Endometrium (tissue), 2 donors: ENCODE measurements around the gene CKB.

Experiments
- FAIRE-seq: peaks from 2 replicates; lab custom pipeline; 2012; peaks lifted over from hg19 to GRCh38; lab: Jason Lieb, UNC
- donor health status: control.
- donor health status: control.

The CKB gene

DNA sequence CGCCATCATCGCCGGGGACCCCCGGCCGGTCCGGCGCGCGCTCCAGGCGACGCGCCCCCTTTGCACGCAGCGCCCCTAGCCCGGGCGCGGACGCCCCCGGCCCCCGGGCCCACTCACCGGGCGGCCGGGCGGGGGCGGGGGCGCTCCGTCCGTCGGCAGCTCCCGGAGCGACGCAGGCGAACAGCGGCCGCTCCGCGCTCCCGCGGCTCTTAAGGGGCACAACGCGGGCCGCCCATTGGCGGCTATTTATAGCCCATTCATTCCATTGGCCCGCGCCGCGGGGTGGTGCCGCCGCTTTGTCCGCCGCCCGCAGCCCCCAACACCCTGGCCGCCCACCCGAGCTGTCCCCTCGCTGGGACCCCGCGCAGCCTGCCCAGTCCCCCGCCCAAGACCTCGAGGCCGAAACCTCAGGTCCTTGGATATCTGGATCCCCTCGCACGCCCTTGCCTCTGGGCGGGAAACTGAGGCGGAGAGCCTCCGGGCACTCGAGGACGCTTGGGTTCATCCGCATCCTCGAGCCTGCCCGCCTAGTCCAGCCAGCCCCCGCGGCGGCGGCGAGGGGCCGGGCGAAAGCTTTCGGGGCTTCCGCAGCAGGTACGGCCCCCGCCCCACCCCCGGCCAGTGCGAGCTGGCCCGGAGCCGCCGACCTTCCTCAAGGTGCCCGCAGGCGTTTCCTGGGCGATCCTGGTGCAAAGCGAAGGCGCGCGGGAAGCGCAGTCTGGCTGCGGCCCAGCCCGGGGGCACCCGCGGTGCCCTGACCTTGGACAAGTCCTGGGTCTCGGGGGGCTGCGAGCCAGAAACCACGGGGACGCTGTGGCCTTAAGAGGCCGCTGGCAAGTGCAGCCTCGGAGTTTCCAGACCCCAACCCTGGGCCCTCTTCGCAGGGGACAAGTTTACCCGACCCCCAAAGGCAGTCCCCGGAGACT is at the start of gene CKB:
Gene CKB, minus strand, starts transcription at position 182 of the 926 bp plus-strand sequence. CDS start 337 bp downstream, outside the sequence.
- no peak for FAIRE-seq

DNA sequence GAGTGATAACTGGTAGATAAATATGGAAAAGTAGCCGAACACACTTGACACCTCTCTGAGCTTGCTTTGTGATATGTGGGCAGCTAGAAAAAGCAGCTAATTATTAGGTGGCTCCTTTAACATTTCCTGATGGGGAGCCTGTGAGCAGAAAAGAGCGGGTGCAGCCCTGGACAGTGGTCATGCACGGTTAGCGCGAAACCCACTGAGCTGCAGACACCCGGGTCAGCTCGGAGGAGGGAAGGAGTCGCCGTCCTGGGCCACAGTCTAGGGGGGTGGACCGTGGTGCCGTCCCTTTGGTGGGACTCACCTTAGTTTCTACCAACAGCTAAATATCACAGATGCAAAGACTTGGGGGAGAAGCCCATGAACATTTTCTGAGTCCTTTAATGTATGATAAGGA is 46.8 kb upstream of the CKB start:
- FAIRE-seq = no peak

DNA sequence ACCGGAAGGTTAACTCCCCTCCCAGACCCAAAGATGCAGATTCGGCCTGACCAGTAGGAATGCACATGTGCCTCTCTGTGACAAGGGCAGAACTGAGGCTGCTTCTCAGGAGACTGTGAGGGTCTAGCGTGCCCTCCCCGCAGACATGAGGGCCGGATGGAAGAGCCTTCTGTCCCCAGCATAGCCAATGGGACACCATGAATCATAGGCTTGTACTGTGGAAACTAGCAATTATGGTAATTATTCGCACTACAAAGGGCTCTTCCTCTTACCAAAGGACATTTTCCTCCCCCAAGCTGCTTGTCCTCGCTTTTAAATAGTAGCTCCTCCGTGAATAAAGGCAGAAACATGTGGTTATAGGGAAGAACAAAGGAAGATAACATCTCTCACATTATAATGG is 46.3 kb upstream of the CKB start:
- FAIRE-seq = no peak

DNA sequence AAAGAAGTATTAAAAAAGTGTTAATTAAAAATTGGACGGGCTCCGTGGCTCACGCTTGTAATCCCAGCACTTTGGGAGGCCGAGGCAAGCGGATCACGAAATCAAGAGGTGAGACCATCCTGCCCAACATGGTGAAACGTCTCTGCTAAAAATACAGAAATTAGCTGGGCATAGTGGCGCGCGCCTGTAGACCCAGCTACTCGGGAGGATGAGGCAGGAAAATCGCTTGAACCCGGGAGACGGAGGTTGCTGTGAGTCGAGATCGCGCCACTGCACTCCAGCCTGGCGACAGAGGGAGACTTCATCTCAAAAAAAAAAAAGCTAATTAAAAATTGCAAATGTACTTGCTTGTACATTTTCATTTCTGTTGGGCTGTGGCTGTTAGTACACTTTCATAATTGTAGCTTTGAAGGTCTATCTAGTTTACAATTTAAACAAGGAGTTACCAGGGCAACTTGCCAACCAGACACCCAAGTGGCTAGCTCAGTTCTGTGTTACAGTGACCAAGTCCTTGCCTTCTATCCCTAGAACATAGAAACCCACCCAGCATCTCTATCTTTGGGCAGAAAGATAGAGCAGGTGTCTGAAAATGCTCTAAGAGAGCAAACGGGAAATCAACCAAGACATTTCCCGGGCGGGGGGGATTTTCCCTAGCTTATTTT is 41.3 kb upstream of the CKB start:
- no peak for FAIRE-seq

DNA sequence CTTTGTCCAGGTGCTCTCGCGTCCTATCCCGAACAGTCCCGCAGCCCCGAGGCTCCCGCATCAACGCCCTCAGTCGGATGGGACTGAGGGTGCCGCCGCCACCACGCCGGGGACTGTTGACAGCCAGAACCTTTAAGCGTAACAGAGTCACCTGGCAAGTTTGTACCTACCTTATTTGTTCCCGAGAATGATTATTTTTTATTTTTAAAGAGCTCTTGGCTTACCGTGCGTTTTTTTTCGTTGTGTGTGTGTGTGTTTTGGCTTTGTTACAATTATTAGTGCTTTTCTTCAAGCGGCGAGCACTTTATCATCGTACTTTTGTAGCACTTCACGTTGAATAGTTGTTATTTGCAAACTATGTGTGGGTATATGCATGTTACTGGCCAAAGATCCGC is 40.6 kb upstream of the CKB start:
- FAIRE-seq = no peak

DNA sequence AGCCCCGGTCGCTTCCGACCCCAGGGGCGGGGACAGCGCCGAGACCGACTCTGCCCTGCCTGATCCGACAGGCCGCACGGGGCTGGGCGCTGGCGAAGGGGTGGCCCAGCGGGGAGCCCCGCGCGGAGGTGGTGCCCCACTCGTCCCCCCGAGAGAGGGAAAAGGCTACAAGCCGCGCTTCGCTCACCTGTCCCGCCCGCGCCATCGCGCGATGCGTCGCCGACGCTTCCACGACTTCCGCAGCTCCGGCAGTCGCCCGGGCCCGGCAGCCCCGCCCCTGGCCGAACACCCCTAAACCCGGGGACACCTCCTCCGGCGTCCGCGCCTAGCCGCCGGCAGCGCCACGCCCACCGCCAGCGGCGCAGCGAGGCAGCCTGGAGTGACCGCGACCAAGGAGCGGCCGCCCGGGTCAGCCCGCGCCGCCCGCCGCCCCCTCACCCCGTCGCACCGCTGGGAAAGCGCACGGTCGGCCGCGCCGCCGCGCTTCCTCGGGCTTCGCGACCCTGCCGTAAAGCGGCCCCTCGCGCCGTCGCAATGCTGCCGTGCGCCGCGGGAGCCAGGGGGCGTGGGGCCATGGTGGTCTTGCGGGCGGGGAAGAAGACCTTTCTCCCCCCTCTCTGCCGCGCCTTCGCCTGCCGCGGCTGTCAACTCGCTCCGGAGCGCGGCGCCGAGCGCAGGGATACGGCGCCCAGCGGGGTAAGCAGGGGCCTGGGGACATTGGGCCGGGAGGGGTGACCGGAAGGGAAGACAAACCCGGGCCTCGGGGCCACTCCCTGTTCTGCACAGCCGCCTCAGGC is 40.0 kb upstream of the CKB start, which contains the start of the genes BAG5 and COA8:
Gene BAG5, minus strand, starts transcription at position 229 of the 797 bp plus-strand sequence. CDS start 1,493 bp downstream, outside the sequence.
Gene COA8, plus strand, starts transcription at position 532 of the 797 bp plus-strand sequence. Its CDS starts 42 bp downstream, at position 574.
- FAIRE-seq = no peak

DNA sequence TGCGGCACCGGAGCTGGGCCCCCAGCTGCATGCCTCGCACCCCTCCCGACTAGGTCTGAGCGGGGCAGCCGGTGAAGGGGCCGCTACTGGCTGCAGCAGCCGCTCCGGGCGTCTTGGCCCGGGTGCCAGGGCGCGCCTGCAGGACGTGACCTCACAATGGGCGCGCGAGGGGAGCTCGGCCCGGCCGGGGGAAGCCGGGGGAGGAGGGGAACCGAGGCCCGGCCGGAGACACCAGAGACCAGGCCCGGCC is 39.5 kb upstream of the CKB start:
- no peak for FAIRE-seq

DNA sequence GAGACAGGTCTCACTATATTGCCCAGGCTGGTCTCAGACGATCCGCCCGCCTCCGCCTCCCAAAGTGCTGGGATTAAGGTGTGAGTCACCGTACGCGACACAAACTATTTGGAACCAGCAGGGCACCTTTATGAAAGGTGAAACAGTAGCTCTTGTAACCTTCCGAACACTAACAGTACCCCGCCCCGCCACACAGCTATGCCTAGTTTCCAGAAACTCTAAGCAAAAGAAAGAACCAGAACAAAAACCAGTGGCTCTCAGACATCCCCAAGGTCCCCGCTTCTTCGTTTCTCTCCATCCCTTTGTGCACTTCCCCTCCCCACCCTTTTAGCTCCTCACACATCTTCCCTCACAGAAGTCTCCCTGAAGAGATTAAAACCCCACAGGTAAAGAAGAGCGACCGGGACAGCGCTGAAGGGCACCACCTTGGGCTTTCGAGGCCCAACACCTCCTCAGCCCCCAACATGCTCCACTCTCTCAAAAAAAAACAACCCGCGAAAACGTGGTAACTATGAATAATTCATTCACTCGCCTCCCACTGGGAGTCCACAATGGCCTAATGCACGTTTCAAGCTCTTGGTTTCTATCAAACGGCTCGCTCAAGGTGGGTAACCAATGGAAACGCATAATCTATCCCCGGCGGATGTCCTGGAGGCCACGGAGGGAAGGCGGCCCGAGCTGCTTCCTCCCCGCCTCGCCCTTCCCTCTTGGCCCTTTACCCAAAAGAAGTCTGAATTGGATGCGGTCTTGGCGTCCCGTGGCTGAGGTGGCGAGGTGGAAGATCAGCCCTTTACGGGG is 39.0 kb upstream of the CKB start:
- no peak for FAIRE-seq

DNA sequence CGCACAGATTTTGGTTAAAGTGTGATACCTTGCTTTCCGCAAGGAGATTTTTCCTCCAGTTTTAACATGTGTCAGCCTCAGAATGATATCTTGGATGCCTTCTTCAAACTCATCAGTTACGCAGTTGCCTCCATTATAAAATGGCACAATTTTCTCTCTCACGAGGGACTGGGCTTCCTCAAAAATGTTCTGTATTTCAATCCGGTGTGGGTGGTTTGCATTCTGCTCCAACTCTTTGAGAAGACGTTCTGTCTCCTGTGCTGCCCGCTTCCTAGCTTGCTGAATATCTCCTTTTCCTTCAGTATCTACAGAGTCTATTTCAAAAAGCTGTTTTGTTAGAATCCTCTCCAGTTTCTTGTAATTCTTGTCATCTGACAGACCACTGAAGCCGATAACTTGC is 38.1 kb upstream of the CKB start:
- FAIRE-seq = no peak

DNA sequence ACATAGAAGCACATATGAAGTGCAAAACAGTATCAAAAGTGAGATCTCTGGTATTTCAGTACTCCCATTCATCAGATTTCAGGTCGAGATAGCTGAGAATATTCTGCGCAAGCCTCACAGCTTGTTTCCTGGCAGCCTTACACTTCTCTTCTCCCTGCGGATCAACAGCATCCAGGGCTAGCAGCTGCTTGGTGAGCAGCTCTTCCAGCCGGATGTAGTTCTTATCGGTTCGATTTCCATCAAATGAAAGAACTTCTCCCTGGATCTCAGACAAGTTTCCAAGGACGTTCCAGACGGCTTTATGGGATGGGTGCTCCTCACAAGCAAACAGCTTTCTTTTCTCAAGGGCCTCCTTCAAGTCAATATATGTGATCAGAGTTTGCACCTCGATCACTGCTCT is 37.1 kb upstream of the CKB start:
- no peak for FAIRE-seq

DNA sequence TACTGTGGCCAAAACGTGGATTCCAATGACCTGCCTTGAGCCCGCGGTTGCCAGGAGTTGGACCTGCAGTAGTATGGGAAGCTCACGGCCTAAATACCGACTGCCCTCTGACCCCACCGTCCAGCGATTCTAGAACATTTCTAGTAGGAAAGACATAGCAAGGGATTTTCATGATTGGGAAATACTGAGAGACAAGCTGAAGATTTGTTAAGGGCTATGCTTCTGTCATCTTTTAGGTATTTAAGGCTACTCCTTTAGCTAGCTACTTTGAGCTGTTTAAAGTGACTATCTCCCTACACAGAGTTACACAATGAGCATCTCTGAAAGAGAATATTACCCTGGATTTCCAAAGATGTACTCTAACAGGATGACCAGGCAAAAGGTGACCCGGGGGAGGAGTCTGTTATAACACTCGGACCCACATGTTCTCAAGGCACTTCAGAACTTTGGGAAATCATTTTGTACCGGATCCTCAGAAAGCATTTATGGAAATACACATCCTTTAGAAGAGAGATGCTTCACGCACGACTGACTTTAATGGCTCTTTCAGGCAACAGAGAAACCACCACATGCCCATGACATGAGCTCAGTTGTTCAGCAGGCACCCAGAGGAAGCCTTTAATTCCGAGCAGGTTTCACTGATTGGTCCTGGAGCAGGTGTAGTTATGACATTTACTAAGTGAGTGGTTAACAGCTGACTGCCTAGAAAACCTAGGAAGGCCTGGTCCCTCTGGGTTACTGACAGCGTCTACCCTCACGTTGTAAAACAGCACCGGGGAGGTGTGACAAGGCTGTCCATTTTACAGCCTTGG is 35.6 kb upstream of the CKB start:
- no peak for FAIRE-seq

DNA sequence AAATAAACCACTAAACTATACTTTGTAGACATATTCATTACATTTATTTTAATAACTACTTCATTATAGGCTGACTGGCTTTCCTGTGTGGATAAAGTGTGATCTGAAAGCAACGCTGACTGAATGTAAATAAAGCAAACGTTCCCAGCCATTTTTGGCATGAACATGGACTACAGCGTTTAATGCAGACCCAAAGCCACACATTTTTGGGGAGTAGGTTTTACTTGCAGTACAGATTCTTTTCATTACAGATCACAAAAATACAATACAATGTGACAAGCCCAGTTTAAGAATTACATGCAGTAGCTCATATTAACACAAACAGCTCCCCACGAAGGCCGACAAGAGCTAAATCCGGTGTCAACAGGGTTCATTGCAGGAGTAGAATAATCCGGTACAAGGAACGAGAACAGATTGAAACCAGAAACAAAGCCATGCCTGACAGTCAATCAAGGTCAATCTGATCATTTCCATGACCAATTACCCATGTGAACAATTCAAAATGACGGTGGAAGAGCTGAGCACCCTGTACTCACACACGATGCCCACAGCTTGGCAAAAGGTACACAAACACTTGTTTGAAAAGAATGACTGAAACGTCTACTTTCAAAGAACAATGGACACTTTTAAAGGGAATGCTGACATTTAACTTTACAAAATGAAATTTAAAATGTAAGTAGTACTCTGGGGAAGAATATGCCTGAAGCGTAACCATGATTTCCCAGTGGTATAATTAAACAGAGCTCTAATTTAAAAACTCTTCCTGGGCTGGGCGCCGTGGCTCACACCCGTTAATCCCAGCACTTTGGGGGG is 34.5 kb upstream of the CKB start:
- no peak for FAIRE-seq

DNA sequence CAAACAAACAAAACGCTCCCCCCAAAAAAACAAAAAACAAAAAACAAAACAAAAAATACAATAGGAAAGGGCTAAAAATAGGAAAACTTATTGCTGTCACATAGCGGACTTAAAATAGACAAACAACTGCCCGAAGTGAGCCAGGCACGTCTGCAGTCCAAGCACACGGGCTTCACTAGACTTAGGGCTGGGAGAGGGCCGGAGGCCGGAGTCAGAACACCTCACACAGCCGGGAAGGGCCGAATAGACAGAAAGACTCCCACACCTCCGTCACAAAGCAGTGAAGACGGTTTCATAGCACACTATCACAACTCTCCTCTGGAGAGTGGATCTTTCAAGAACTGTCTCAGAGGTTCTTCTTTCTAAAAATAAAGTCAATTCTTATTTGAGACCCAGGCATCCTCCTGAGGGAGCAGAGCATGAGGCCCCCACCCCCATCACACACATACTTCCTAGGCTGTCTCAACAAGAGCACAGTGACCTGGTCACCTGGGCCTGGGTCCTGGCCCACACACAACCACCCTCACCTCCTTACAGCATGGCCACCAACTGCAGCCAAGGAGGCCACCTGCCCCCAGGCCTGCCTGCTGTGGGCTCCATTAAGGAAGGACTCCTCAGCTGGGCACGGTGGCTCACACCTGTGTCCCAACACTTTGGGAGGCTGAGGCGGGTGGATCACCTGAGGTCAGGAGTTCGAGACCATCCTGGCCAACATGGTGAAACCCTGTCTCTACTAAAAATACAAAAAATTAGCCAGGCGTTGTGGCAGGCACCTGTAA is 33.1 kb upstream of the CKB start:
- FAIRE-seq = no peak

DNA sequence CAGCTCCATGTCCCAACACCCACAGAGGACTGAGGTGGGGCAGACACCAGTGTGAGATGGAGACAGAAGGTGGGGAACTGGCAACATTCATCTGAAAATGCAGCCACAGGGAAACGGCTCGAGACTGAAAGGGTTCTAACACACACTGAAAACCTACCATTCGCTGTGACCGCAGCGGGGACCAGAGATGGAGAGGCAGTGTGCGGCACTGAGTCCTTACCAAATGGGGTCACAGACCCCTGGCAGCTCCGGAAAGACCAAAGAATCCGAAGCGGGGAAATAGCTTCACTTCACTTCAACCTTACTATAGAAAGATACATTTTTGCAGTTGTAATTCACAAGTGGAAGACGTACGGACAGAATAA is 30.2 kb upstream of the CKB start:
- no peak for FAIRE-seq

DNA sequence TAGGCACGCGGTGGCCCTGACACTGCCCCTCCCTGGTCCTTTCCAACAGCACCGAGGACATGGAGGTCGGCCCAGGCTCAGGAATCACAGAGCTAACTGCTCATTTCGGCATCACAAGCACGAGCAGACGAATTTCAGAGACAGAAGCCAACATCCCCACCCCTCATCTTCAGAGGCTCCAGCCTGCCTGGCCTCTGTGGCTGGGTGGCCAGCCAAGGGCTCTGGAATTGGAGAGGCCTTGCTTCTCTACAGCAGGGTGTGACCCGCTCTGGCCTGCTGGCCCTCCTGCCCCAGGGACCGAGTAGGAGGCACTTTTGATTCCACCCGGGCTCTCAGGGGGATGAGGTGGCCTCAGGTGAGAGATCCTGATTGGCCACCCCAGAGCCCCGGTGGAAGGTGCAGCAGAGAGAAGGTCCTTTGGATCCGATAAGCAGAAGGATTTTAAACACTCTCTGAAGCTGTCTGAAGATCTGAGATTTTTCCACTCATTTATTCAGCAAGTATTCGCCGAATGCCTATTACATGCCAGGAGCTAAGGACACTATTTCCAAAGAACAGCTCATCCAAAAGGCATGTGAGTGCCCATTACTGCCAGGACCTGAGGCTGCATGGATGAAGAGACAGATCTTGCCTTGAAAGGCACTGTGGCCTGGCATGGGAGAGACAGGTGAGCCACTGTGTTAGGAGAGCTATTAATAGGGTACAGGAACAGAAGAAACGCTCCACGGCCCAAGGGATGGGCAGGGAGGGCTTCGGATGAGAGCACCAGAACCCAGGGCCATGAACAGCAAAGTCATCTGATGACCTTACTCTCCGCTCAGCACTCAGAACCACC is 29.6 kb upstream of the CKB start:
- no peak for FAIRE-seq

DNA sequence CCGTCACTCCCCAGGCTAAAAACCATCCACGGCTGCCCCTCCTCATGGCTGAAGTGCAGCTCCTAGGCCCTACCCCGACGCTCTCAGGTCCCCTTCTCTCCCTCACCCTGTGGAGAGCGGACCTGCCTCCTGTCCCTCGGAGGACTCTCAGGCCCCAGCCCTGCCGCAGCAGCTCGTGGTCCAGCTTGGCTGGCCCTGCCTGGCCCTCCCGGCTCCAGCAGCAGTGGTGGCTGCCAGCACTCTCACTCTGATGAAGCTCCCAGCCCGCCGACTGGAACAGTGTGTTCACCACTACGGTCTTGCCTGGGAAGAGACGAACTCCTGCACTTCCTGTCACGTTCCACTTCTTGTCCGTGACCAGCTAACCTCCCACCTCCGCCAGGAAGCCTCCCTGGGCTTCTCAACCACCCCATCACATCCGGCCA is 28.7 kb upstream of the CKB start:
- FAIRE-seq = no peak

DNA sequence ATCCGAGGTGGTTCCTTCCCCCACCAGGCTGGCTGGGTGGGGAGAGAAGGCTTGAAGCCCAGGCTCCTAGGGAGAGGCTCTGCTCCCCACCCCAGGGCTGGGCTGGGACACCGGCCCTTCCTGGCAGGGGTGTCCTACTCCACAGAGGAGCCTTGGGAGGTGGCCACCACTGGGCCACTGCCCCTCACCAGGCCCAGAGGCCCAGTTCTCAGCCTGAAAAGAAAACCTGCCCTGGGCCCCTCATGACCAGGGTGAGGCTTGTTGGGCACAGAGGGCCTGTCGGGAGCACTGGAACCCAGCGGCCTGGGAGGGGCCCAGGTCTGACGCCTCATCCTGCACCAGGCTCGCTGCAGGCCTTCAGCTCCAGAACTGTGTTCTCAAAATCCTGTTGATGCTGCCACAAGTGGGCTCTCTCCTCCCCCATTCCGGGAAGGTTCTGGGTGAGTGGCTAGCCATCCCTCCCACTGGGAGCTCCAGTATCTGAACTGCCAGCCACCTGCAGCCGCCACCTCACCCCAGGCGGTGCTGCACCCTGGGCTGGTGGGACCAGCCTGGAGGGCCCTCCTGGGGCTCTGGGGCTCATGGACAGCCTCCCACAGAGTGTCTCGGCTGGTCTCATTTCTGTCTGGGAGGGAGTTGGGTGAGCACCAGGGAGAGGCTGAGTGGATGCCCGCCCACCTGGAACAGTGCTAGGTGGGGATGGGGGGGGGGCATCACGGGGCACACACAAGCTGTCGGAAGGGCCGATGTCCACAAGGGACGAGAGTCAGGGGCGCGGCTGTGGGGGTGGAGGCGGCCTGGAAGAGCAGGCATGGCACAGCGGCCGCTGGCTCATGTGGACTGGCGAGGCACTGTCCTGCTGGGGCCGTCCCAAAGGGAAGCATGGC is 28.1 kb upstream of the CKB start:
- no peak for FAIRE-seq
